ENCODE results near the gene RAB3GAP2.

RAB3GAP2 gene

GRCh38 chr1:220156620-220157146 lies 115.6 kb downstream of the RAB3GAP2 start:
- Mint-ChIP-seq H3K36me3 (peaks cover 61% of the 10 kb centered on the region), H3K9me3 (no peaks in the 10 kb centered on the region), H3K4me1 (peaks cover 17% of the 10 kb centered on the region), H3K27ac (no peak overlapping the region), H3K27me3 (no peaks in the 10 kb centered on the region), H3K4me3 (no peak overlapping the region)
- CTCF ChIA-PET = interaction anchor here (0.5 to 1.2 kb wide), 2 partner anchors 43 to 83 kb away, joined by 3 read pairs; no protein-coding TSS in a partner anchor
- no peak for DNase-seq

- Mint-ChIP-seq H3K9me3 (no peaks in the 10 kb centered on the region), H3K4me1 (peaks cover 12% of the 10 kb centered on the region), H3K27ac (no peak overlapping the region), H3K4me3 (no peak overlapping the region), H3K27me3 (no peaks in the 10 kb centered on the region), H3K36me3 (peaks cover 49% of the 10 kb centered on the region)
- no peak for DNase-seq
- CTCF ChIA-PET = interaction anchor here (0.9 kb wide), 1 partner anchor 42 kb away, joined by 3 read pairs; no protein-coding TSS in a partner anchor
These were observed 119.1 kb downstream of the RAB3GAP2 start for GRCh38 chr1:220153147-220153546.

- Mint-ChIP-seq H3K36me3 (peaks cover 40% of the 10 kb centered on the region), H3K27ac (no peak overlapping the region)
These were observed 120.8 kb downstream of the RAB3GAP2 start for GRCh38 chr1:220151454-220151853.

GRCh38 chr1:220149742-220150141 lies 122.5 kb downstream of the RAB3GAP2 start:
- CTCF ChIA-PET = no interaction called here
- no peaks in the 10 kb centered on the region for H3K9me3 Mint-ChIP-seq
- H3K4me3 Mint-ChIP-seq = no peak overlapping the region
- H3K27me3 Mint-ChIP-seq = no peaks in the 10 kb centered on the region
- no peak overlapping the region for H3K27ac Mint-ChIP-seq
- DNase-seq = no peak
- H3K4me1 Mint-ChIP-seq = no peaks in the 10 kb centered on the region
- peaks cover 44% of the 10 kb centered on the region for H3K36me3 Mint-ChIP-seq

More at GRCh38 chr1:220151454-220151853, 120.8 kb downstream of the RAB3GAP2 start:
- Mint-ChIP-seq H3K4me3 (no peak overlapping the region), H3K27me3 (no peaks in the 10 kb centered on the region), H3K4me1 (peaks cover 1% of the 10 kb centered on the region), H3K9me3 (no peaks in the 10 kb centered on the region)
- no peak for DNase-seq
- CTCF ChIA-PET = interaction anchor here (0.7 kb wide), 1 partner anchor 25 kb away, joined by 5 read pairs; no protein-coding TSS in a partner anchor

- no peaks in the 10 kb centered on the region for H3K4me1 Mint-ChIP-seq
- no peaks in the 10 kb centered on the region for H3K9me3 Mint-ChIP-seq
- H3K27me3 Mint-ChIP-seq = no peaks in the 10 kb centered on the region
- CTCF ChIA-PET = interaction anchor here (1.8 kb wide), 1 partner anchor 8 kb away, joined by 4 read pairs; no protein-coding TSS in a partner anchor
- peaks cover 49% of the 10 kb centered on the region for H3K36me3 Mint-ChIP-seq
- H3K27ac Mint-ChIP-seq = no peak overlapping the region
- no peak overlapping the region for H3K4me3 Mint-ChIP-seq
- DNase-seq = no peak
These were observed 128.2 kb downstream of the RAB3GAP2 start for GRCh38 chr1:220144051-220144450.

- Mint-ChIP-seq H3K27ac (no peak overlapping the region), H3K36me3 (peaks cover 44% of the 10 kb centered on the region), H3K4me1 (peaks cover 9% of the 10 kb centered on the region), H3K9me3 (no peaks in the 10 kb centered on the region), H3K27me3 (no peaks in the 10 kb centered on the region), H3K4me3 (no peak overlapping the region)
- DNase-seq = no peak
- CTCF ChIA-PET = no interaction called here
These were observed 132.3 kb downstream of the RAB3GAP2 start for GRCh38 chr1:220139966-220140365.

GRCh38 chr1:220137019-220137786 lies 135.1 kb downstream of the RAB3GAP2 start:
- H3K27ac Mint-ChIP-seq = peak overlapping the region; percentile 70
- CTCF ChIA-PET = interaction anchor here (0.9 to 1.1 kb wide), 2 partner anchors 13 to 24 kb away, joined by 3 to 4 read pairs; no protein-coding TSS in a partner anchor
- no peaks in the 10 kb centered on the region for H3K27me3 Mint-ChIP-seq
- H3K4me1 Mint-ChIP-seq = peaks cover 9% of the 10 kb centered on the region
- H3K9me3 Mint-ChIP-seq = no peaks in the 10 kb centered on the region
- H3K36me3 Mint-ChIP-seq = peaks cover 41% of the 10 kb centered on the region
- DNase-seq = no peak
- H3K4me3 Mint-ChIP-seq = no peak overlapping the region

GRCh38 chr1:220135755-220136154 lies 136.5 kb downstream of the RAB3GAP2 start:
- H3K27ac Mint-ChIP-seq = peak overlapping the region; percentile 3
- CTCF ChIA-PET = interaction anchor here (1.4 kb wide), 1 partner anchor 9 kb away, joined by 4 read pairs; no protein-coding TSS in a partner anchor
- no peak overlapping the region for H3K4me3 Mint-ChIP-seq
- H3K27me3 Mint-ChIP-seq = no peaks in the 10 kb centered on the region
- no peaks in the 10 kb centered on the region for H3K9me3 Mint-ChIP-seq
- DNase-seq = no peak
- peaks cover 9% of the 10 kb centered on the region for H3K4me1 Mint-ChIP-seq
- peaks cover 37% of the 10 kb centered on the region for H3K36me3 Mint-ChIP-seq

GRCh38 chr1:220129479-220130210 lies 142.6 kb downstream of the RAB3GAP2 start:
- H3K4me1 Mint-ChIP-seq = no peaks in the 10 kb centered on the region
- no peak overlapping the region for H3K4me3 Mint-ChIP-seq
- no peaks in the 10 kb centered on the region for H3K9me3 Mint-ChIP-seq
- no peak for DNase-seq
- H3K27ac Mint-ChIP-seq = no peak overlapping the region
- peaks cover 39% of the 10 kb centered on the region for H3K36me3 Mint-ChIP-seq
- CTCF ChIA-PET = no interaction called here
- no peaks in the 10 kb centered on the region for H3K27me3 Mint-ChIP-seq

GRCh38 chr1:220127076-220127475 lies 145.2 kb downstream of the RAB3GAP2 start:
- Mint-ChIP-seq H3K27me3 (no peaks in the 10 kb centered on the region), H3K36me3 (peaks cover 30% of the 10 kb centered on the region), H3K9me3 (no peaks in the 10 kb centered on the region), H3K4me1 (no peaks in the 10 kb centered on the region), H3K4me3 (no peak overlapping the region), H3K27ac (no peak overlapping the region)
- CTCF ChIA-PET = no interaction called here
- no peak for DNase-seq

GRCh38 chr1:220124542-220124941 lies 147.7 kb downstream of the RAB3GAP2 start:
- DNase-seq = no peak
- no peak overlapping the region for H3K4me3 Mint-ChIP-seq
- H3K4me1 Mint-ChIP-seq = no peaks in the 10 kb centered on the region
- H3K36me3 Mint-ChIP-seq = peaks cover 17% of the 10 kb centered on the region
- no peaks in the 10 kb centered on the region for H3K9me3 Mint-ChIP-seq
- no peak overlapping the region for H3K27ac Mint-ChIP-seq
- CTCF ChIA-PET = interaction anchor here (0.7 to 2.4 kb wide), 6 partner anchors 9 to 127 kb away, joined by 3 to 6 read pairs (median 4); no protein-coding TSS in a partner anchor
- no peaks in the 10 kb centered on the region for H3K27me3 Mint-ChIP-seq

- Mint-ChIP-seq H3K36me3 (peaks cover 14% of the 10 kb centered on the region), H3K4me1 (no peaks in the 10 kb centered on the region), H3K9me3 (no peaks in the 10 kb centered on the region), H3K27ac (no peak overlapping the region), H3K27me3 (no peaks in the 10 kb centered on the region), H3K4me3 (no peak overlapping the region)
- DNase-seq = peak; percentile 40
- CTCF ChIA-PET = interaction anchor here (0.7 to 2.4 kb wide), 6 partner anchors 8 to 126 kb away, joined by 3 to 6 read pairs (median 4); no protein-coding TSS in a partner anchor
These were observed 148.4 kb downstream of the RAB3GAP2 start for GRCh38 chr1:220123889-220124288.

GRCh38 chr1:220123066-220123465 lies 149.2 kb downstream of the RAB3GAP2 start:
- DNase-seq = no peak
- Mint-ChIP-seq H3K4me3 (no peak overlapping the region), H3K9me3 (no peaks in the 10 kb centered on the region), H3K36me3 (peaks cover 7% of the 10 kb centered on the region), H3K27me3 (no peaks in the 10 kb centered on the region), H3K4me1 (no peaks in the 10 kb centered on the region), H3K27ac (no peak overlapping the region)
- CTCF ChIA-PET = interaction anchor here (2.9 kb wide), 1 partner anchor 10 kb away, joined by 10 read pairs; no protein-coding TSS in a partner anchor
